SU-DHL-6 (cell line): ENCODE measurements around the gene HSPE1.

ENCODE experiments used
- H2AFZ ChIP-seq: fragments of 200-600 bp; sonication (generic); 2 replicates; pipeline ENCODE4 v1.6.1; 2014; ENCODE audit warnings: low read depth, mild to moderate bottlenecking, moderate library complexity, mixed read lengths, antibody characterized with exemption, low read length; ENCODE audit not compliant: severe bottlenecking
- H3F3A ChIP-seq: fragments of 200-600 bp; shearing (Covaris generic); 2 replicates; pipeline ENCODE4 v1.6.0; 2016; ENCODE audit warnings: antibody characterized with exemption, mild to moderate bottlenecking; ENCODE audit not compliant: insufficient read depth
- H3K27ac ChIP-seq: fragments of 200-600 bp; sonication (generic); 2 replicates; pipeline ENCODE4 v1.5.1; 2016; ENCODE audit warnings: low read depth, mild to moderate bottlenecking, low read length, moderate library complexity, mixed read lengths
- H3K27me3 ChIP-seq: fragments of 200-600 bp; sonication (generic), shearing (Covaris generic); 2 replicates; pipeline ENCODE4 v1.6.0; 2014; ENCODE audit warnings: mild to moderate bottlenecking, low read length
- H3K36me3 ChIP-seq: fragments of 200-600 bp; sonication (generic); 2 replicates; pipeline ENCODE4 v1.6.1; 2014; ENCODE audit warnings: mild to moderate bottlenecking, low read length, mixed read lengths
- H3K4me2 ChIP-seq: fragments of 300-600, 200-600 bp; shearing (Covaris generic), sonication (generic); 2 replicates; pipeline ENCODE4 v1.6.0; 2014; ENCODE audit warnings: low read length, low read depth, mild to moderate bottlenecking; ENCODE audit not compliant: poor library complexity, severe bottlenecking
- H3K4me3 ChIP-seq: fragments of 200-600 bp; sonication (generic); 2 replicates; pipeline ENCODE4 v1.5.1; 2014; ENCODE audit warnings: antibody characterized with exemption, low read length, mild to moderate bottlenecking, mixed read lengths; ENCODE audit not compliant: insufficient read depth, poor library complexity, severe bottlenecking
- H3K79me2 ChIP-seq: fragments of 200-600 bp; sonication (generic); 2 replicates; pipeline ENCODE4 v1.6.1; 2014; ENCODE audit warnings: mild to moderate bottlenecking, low read length, moderate library complexity; ENCODE audit not compliant: insufficient read depth
- H3K9ac ChIP-seq: fragments of 200-600 bp; sonication (generic); 2 replicates; pipeline ENCODE4 v1.7.0; 2014; ENCODE audit warnings: mild to moderate bottlenecking, low read length
- H3K9me2 ChIP-seq: fragments of 200-600 bp; sonication (generic); replicated peaks from 2 replicates; pipeline ENCODE4 v1.6.1; 2014; ENCODE audit warnings: low read length; ENCODE audit not compliant: insufficient read depth
- H3K9me3 ChIP-seq: fragments of 200-600 bp; sonication (generic); 2 replicates; pipeline ENCODE4 v1.6.1; 2014; ENCODE audit warnings: low read length, mixed read lengths; ENCODE audit not compliant: insufficient read depth
- H4K20me1 ChIP-seq: fragments of 200-600 bp; sonication (generic); 2 replicates; pipeline ENCODE4 v1.6.1; 2014; ENCODE audit warnings: low read depth, mild to moderate bottlenecking, antibody characterized with exemption, low read length, moderate library complexity, mixed read lengths
- CTCF ChIP-seq: fragments of 200-600 bp; sonication (generic); IDR thresholded peaks from one replicate; pipeline ENCODE4 v1.5.1; 2017; ENCODE audit warnings: antibody characterized with exemption, mild to moderate bottlenecking, low read length, moderate library complexity; ENCODE audit not compliant: insufficient read depth, poor library complexity, severe bottlenecking
- EZH2phosphoT487 ChIP-seq: fragments of 200-600 bp; sonication (generic), shearing (Covaris generic); conservative IDR thresholded peaks from 2 replicates; pipeline ENCODE4 v1.6.1; 2018; ENCODE audit warnings: mild to moderate bottlenecking, antibody characterized with exemption, low read length, moderate library complexity, mixed read lengths

Gene HSPE1

GRCh38 chr2:197464175-197464574 lies 36.0 kb upstream of the HSPE1 start:
- no peaks in the 10 kb centered on the region for H3K9me3 ChIP-seq
- peaks cover 15% of the 10 kb centered on the region for H3K79me2 ChIP-seq
- no peak overlapping the region for H3K27ac ChIP-seq
- H3K4me3 ChIP-seq = no peak overlapping the region
- H3K36me3 ChIP-seq = peaks cover 22% of the 10 kb centered on the region
- no peaks in the 10 kb centered on the region for H3K27me3 ChIP-seq
- no peak overlapping the region for H3K9ac ChIP-seq
- no peaks in the 10 kb centered on the region for H3F3A ChIP-seq
- H3K9me2 ChIP-seq = no peaks in the 10 kb centered on the region
- H3K4me2 ChIP-seq = no peak overlapping the region
- TF ChIP-seq EZH2phosphoT487 (no peak), CTCF (no peak)
- H4K20me1 ChIP-seq = no peaks in the 10 kb centered on the region
- H2AFZ ChIP-seq = no peak overlapping the region

GRCh38 chr2:197472166-197472565 lies 28.0 kb upstream of the HSPE1 start:
- H3K9me2 ChIP-seq = no peaks in the 10 kb centered on the region
- H3K27me3 ChIP-seq = no peaks in the 10 kb centered on the region
- H3K4me2 ChIP-seq = no peak overlapping the region
- no peaks in the 10 kb centered on the region for H3K9me3 ChIP-seq
- no peak overlapping the region for H3K4me3 ChIP-seq
- H3K27ac ChIP-seq = no peak overlapping the region
- H3K36me3 ChIP-seq = peaks cover 38% of the 10 kb centered on the region
- no peak overlapping the region for H2AFZ ChIP-seq
- no peak overlapping the region for H3K9ac ChIP-seq
- no peaks in the 10 kb centered on the region for H4K20me1 ChIP-seq
- TF ChIP-seq CTCF = no peak
- TF ChIP-seq EZH2phosphoT487 = no peak
- H3K79me2 ChIP-seq = no peaks in the 10 kb centered on the region
- H3F3A ChIP-seq = no peaks in the 10 kb centered on the region

GRCh38 chr2:197477797-197478196 lies 22.4 kb upstream of the HSPE1 start:
- Histone ChIP-seq H3K27me3 (no peaks in the 10 kb centered on the region), H3K79me2 (no peaks in the 10 kb centered on the region), H3F3A (peaks cover 6% of the 10 kb centered on the region; the same call in 1 of the 2 replicates), H3K9ac (no peak overlapping the region), H4K20me1 (no peaks in the 10 kb centered on the region), H3K36me3 (peaks cover 18% of the 10 kb centered on the region), H3K4me3 (no peak overlapping the region), H2AFZ (no peak overlapping the region), H3K9me2 (no peaks in the 10 kb centered on the region), H3K4me2 (no peak overlapping the region), H3K9me3 (no peaks in the 10 kb centered on the region), H3K27ac (no peak overlapping the region)
- TF ChIP-seq CTCF = no peak
- no peak for TF ChIP-seq EZH2phosphoT487
